BJ (cell line): Measurements from ENCODE around the gene INPP5K. TPM values are rescaled to one million over a fixed set of nuclear protein-coding genes. Genes with fewer than 3 reads are reported as not detected.

ENCODE experiments used
- CTCF ChIA-PET: fragments of 350-600 bp; formaldehyde crosslinking; extraction: SDS; loops from one replicate; lab custom pipeline; 2021; ENCODE audit warnings: antibody characterized with exemption, inconsistent platforms; lab: Yijun Ruan, JAX
- POLR2A ChIA-PET: fragments of 300-600 bp; sonication (Branson Sonifier 250); formaldehyde crosslinking; extraction: SDS; loops from one replicate; lab custom pipeline; 2021; ENCODE audit warnings: antibody characterized with exemption; lab: Charles Lee
- DNase-seq: peaks from one replicate; pipeline ENCODE4 v3.0.0-alpha.2; 2011; ENCODE audit warnings: low read depth
- H3K27me3 ChIP-seq: 2 replicates; pipeline ENCODE4 v1.6.0; 2011; ENCODE audit warnings: low read length; ENCODE audit not compliant: control insufficient read depth, insufficient read depth
- H3K36me3 ChIP-seq: 2 replicates; pipeline ENCODE4 v1.5.1; 2011; ENCODE audit warnings: low read length; ENCODE audit not compliant: control insufficient read depth, insufficient read depth
- H3K4me3 ChIP-seq: 2 replicates; pipeline ENCODE4 v1.5.1; 2011; ENCODE audit warnings: low read depth, mild to moderate bottlenecking, control low read depth, low read length
- polyA plus RNA-seq: library from polyadenylated mRNA; depleted of rRNA; stranded (reverse); fragments of >200 nt; gene quantifications from 2 replicates; pipeline ENCODE4 v1.2.3, GENCODE V29; 2011
- TF ChIP-seq, protein P1 (sequence below): IDR thresholded peaks from 2 replicates; pipeline ENCODE4 v1.5.1; 2011; ENCODE audit warnings: low read depth, mild to moderate bottlenecking, control low read depth, inconsistent platforms, low read length, moderate library complexity; ENCODE audit not compliant: insufficient read depth

The INPP5K gene
- polyA plus RNA-seq, 1 experiment, result 45.3 TPM

- Histone ChIP-seq H3K36me3 (peaks cover 6% of the 10 kb centered on the region; the same call in 1 of the 2 replicates), H3K4me3 (no peak overlapping the region), H3K27me3 (no peaks in the 10 kb centered on the region)
- TF ChIP-seq, protein P1, sequence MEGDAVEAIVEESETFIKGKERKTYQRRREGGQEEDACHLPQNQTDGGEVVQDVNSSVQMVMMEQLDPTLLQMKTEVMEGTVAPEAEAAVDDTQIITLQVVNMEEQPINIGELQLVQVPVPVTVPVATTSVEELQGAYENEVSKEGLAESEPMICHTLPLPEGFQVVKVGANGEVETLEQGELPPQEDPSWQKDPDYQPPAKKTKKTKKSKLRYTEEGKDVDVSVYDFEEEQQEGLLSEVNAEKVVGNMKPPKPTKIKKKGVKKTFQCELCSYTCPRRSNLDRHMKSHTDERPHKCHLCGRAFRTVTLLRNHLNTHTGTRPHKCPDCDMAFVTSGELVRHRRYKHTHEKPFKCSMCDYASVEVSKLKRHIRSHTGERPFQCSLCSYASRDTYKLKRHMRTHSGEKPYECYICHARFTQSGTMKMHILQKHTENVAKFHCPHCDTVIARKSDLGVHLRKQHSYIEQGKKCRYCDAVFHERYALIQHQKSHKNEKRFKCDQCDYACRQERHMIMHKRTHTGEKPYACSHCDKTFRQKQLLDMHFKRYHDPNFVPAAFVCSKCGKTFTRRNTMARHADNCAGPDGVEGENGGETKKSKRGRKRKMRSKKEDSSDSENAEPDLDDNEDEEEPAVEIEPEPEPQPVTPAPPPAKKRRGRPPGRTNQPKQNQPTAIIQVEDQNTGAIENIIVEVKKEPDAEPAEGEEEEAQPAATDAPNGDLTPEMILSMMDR, result no peak
- ChIA-PET CTCF (no interaction called here), POLR2A (no interaction called here)
- no peak for DNase-seq
Observed at GRCh38 chr17:1494203-1494602, 22.2 kb downstream of the INPP5K start.

DNA sequence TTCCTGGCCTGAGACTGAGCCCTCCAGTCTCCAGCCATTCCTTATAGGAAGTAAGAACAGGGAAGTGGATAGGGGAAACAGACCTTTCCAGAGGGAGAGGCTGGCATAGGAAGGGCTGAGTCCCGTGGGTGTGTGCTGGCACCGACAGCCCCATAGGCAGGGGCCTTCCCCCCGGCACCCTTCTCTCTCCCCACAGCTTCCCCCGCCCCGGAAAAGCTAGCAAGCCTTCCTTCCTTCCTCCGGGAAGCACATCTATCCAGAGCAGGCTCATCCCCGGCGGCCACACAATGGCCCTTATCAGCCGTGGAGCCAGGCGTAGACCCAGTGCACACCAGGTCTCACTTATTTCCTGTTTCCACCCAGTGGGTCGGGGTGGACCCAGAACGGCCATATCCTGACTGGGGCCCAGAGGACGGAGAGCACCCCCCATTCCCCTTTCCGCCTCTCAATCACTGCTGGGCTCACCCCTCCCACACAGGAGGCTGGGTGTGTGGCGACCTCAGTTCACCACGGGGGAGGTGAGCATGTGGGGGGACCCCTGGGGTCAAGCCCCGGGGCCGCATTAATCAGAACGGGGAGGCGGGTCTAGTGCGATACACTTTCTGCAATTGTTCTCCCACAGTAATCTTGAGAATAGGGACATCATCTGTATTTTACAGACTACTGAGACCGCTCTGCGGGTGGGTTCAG, 23.0 kb downstream of the INPP5K start:
- Histone ChIP-seq H3K27me3 (no peaks in the 10 kb centered on the region), H3K36me3 (peaks cover 4% of the 10 kb centered on the region), H3K4me3 (no peak overlapping the region)
- TF ChIP-seq, protein P1, result no peak
- POLR2A ChIA-PET, result no interaction called here
- CTCF ChIA-PET, result interaction anchor here (1.0 to 2.1 kb wide), 3 partner anchors 9 to 22 kb away, joined by 3 to 12 read pairs (median 4); partner anchors contain the start of gene INPP5K
- no peak for DNase-seq

DNA sequence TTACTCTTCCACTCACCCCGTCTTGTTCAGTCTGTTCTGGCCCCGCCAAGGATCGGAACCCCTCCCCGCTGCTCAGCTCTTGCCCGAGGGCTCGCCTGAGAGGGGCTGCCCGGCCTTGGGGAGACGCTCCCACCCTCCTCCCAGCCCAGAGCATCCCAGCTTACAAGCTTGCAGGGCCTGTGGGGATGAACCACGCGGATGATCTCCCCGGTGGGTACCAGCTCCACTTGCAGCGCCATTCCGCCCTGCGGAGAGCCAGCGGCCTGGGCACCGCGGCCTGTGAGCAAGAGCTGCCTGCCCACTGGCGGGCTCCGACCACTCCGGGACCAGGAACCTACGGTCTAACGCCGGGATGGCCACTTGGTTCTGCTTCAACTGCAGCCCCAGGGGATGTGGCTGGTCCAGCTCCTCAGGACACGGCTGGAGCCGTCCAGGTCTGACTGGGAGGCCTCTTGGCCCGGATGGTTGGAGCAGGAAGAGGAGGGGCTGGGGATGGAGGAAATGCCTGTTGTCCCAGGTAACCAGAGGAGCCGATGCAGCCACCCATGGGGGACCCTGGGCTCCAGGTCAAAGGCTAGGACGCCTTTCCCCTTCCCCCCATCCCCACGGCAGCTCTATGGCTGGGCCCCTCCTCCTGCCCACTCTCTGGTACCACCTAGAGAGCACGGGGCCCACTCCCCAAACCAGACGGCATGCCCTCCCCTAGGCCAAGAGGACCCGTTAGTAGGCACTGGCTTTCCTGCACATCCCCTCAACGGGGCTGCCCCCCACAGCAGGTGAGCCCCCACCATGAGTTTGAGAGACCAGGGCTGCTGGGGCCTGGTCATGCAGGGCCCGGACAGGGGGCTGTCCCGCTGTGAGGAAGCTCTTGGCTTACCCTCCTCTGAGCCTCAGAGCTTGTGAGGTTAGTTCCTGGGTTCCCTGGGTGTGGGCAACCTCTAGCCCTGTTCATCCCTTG, 23.9 kb downstream of the INPP5K start, which contains the start of gene MYO1C:
Gene MYO1C, minus strand, starts transcription at position 438 of the 958 bp plus-strand sequence. Its CDS starts 199 bp downstream, at position 239.
- Histone ChIP-seq H3K27me3 (no peaks in the 10 kb centered on the region), H3K36me3 (peaks cover 4% of the 10 kb centered on the region), H3K4me3 (peak within 1 kb of the TSS; percentile 78)
- ChIA-PET CTCF (interaction anchor here (0.8 to 2.1 kb wide), 5 partner anchors 9 to 229 kb away, joined by 3 to 12 read pairs (median 4); partner anchors contain the start of gene INPP5K), POLR2A (no interaction called here)
- TF ChIP-seq, protein P1, result no peak
- DNase-seq, result no peak

DNA sequence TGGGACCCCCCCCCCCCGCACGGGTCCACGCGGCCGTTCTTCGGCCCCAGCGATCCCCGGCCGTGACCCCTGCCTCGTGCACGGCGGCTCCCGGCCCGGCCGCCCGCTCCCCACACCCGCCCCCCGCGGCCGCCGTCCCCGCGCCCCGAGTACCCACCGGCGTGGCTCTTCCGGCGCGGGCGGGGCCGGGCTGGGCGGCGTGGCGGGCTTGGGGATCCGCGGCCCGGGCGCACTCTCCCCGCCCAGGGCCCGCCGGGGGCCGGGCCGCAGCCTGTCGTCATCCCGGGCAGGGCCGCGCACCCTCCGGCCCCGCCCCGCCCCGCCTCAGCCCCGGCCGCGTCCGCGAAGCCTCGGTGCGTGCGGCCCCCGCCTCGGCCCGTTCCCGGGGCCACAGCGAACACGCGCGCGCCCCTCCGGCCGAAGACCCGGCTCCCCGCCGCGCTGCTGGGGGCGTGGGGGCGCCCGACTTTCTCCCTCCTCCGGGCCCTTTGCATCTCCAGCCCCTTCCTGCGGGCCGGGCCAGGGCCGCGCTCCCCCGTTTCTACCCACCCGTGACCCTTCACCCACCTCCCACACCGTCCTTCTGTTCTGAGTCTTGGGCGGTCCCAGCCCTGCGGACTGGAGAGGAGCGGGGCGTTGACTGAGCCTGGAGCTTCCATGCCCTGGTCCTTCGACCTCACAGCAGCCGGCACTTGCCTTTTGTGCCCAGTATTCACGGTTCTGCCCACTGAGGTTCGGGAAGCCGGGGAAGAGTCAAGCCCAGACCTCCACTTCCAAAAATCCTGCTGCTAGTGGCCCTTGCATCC, 24.8 kb downstream of the INPP5K start:
- no peaks in the 10 kb centered on the region for H3K27me3 ChIP-seq
- ChIA-PET CTCF (interaction anchor here (0.8 to 2.1 kb wide), 4 partner anchors 8 to 230 kb away, joined by 3 to 12 read pairs (median 4); partner anchors contain the start of gene INPP5K), POLR2A (no interaction called here)
- TF ChIP-seq, protein P1, result no peak
- H3K4me3 ChIP-seq, result peak overlapping the region; percentile 78
- H3K36me3 ChIP-seq, result peaks cover 4% of the 10 kb centered on the region
- DNase-seq, result no peak
